Islet precursor cell (in vitro differentiated cells): Measurements from ENCODE around the gene XAF1.
"Not testable (repeated sequence)": the region's sequence is repeated elsewhere in the genome, so short reads cannot be mapped to it uniquely, and the experiment has no call there.

ENCODE experiments used
- DNase-seq: peaks from one replicate; pipeline ENCODE4 v3.0.0-alpha.2; 2018

XAF1 gene

GRCh38 chr17:6755281-6755680 is 565 bp upstream of the XAF1 start:
- DNase-seq, result no peak

- no peak for DNase-seq
Observed at GRCh38 chr17:6756425-6757031, 682 bp downstream of the XAF1 start.

DNA sequence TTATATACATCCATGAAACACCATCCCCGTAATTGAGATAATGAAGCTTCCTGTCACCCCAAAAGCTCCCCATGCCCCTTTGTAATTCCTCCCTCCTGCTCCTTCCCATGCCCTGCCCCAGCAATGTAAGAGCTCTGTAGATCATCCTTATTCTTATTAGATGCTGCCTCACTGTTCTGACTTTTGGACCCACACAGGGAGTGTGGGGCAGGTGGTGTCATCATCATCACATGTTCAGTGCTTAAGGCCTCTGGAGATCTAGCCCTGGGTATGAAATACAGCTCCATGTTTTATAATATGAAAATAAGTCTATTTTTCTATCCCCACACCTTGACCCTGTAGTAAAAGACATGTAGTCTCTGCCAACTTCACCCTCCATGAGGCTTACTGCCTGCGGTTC is 1.9 kb downstream of the XAF1 start:
- DNase-seq, result no peak

- no peak for DNase-seq
Observed at GRCh38 chr17:6761779-6762178, 5.9 kb downstream of the XAF1 start.

- DNase-seq, result no peak
Observed at GRCh38 chr17:6768447-6768846, 12.6 kb downstream of the XAF1 start.

GRCh38 chr17:6772016-6772415 is 16.2 kb downstream of the XAF1 start:
- DNase-seq, result no peak

- DNase-seq, result not testable (repeated sequence)
Observed at GRCh38 chr17:6774906-6775305, 19.1 kb downstream of the XAF1 start.

DNA sequence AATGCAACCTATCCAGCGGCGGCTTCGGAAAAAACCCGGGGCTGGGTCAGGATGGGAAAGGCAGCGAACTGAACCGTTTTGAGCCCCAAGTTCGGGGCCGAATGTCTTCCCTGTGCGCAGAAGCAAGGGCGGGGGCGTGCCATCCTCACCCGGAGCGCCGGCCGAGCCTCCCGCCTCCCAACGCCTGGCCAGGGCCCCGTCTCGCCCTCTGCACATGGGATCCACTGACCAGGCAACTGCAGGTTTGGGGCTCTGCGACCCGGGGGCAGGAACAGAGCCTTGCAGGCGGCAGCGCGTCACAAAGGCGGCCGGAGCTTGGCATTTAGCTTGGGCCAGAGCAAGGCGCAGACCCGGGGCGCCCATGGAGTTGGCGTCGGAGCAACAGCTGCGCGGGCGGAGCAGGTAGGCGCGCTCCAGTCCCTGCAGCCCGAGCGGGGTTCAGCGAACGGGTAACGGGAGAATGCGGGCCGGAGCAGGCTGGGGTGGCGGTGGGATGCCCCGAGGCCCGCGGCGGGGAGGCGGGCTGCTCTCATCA is 20.1 kb downstream of the XAF1 start, which contains the start of gene FBXO39:
FBXO39 (plus strand) TSS at position 345 of the 535 bp plus-strand sequence. CDS start 3,654 bp downstream, outside the sequence.
- no peak for DNase-seq

DNA sequence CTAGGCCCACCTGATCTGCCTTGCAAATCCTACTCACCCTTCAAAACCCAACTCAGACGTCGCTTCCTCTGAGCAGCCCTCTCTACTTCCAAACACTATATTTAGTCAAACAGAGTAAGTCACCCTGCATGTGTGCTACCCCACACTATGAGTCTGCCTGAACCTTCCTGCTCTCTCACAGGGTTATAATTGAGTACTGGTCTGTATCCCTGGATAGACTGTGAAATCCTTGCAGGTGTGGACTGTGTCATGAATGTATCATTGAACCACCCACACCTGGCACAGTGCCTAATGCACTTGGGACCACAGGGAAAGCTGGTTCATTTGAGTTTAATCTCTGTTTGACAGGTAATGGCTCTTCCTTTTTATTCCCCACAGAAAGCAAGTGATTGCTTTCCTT is 23.6 kb downstream of the XAF1 start:
- no peak for DNase-seq

GRCh38 chr17:6780001-6780400 is 24.2 kb downstream of the XAF1 start:
- DNase-seq, result peak; percentile 80

GRCh38 chr17:6780886-6781285 is 25.0 kb downstream of the XAF1 start:
- DNase-seq, result no peak

DNA sequence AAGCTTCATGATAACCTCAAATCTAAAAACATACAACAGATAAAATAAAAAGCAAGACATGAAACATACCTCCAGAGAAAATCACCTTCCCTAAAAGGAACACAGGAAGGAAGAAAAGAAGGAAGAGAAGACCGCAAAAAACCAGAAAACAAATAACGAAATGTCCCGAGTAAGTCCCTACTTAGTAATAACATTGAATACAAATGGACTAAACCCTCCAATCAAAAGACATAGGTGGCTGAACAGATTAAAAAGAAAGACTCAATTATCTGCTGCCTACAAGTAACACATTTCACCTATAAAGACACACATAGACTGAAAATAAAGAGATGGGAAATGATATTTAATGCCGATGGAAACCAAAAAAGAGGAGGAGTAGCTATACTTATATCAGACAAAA is 26.4 kb downstream of the XAF1 start:
- DNase-seq, result no peak

GRCh38 chr17:6786618-6787017 is 30.8 kb downstream of the XAF1 start:
- no peak for DNase-seq

GRCh38 chr17:6787081-6787693 is 31.3 kb downstream of the XAF1 start:
- no peak for DNase-seq

DNA sequence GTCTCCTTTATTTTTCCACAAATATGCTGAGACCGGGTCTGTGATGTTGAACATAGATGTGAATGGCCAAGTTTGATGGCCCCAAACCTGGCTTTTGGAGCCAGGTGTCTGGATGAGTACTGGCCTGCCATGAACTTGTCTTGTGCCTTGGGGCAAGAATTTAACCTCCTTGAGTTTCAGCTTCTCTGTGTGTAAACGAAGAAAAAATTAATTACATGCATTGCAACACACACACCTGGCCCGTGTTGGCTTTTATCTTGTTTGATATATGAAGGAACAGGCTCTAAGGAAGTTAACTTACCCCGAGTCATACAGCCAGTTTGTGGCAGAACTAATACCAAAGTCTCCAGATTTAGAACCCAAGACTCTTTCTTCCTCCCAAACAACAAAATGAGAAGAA is 33.3 kb downstream of the XAF1 start:
- no peak for DNase-seq

DNA sequence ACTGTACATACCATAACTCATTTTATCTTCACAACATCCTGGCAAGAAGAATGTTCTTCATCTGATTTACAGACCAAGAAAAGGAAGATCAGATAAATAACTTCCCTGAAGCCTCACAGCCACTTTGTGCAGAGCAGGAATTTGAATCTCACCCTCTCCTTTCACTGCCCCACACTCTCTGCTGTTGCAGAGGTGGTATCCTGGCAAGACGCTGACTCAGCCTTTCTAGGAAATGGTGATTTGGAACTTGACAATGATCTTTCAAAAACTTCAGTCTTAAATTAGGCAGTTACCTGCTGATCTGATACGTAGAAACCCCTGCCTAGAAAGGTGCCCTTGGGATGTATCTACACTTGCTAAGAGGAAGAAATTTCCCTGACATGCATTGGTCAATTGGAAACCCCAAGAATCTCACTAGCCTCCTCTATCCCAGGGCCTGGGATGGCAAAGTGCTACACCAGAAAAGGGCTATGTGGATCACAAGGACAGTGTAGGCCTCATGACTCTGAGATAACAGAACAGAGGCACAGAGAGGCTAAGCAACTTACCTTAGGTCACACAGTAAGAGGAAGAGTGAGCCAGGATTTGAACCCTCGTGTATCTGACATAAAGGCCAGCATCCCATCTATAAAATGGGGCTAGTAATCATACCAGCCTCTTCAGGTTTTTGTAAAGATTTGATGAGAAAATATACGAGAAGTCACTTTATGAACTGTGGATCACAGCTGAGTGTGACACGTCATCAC is 38.1 kb downstream of the XAF1 start:
- DNase-seq, result peak; percentile 55

DNA sequence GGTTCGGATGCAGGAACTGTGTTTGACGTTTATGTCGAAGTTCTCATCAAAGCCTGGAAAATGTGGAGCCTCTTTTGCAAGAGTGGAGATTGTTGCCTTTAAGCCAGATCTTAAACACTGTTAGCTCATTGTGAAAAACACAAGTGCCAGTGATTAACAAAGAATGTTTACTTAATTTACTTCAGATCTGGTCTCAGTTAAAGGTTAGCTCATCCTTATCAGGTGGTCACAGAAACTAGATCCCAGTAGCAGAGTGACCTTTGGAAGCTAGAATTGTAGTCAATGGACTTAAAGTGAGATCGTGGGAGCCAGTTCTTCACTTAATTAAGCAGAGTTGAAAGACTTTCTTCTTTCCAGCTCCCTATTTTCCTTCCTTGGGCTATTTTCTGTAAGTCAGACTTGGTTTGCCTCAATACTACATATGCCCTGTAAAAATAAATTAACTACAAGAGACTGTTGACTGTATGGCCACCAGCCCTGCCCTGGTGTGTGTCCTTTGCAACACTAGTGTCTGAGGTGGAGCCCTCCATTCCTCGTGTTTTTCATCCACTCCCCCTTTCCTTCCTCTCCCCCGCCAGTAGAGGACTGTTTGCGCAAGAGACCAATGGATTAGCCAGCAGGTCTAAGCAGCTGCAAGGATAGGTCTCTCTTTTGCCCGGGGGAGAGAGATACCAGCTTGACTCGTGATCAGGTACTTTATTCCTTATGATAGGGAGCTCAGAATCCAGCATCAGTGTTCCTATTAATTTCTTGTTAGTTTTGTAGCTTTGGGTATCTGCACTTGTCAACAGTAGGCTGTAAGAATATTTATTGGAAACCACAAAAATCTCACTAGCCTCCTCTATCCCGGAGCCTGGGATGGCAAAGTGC is 40.4 kb downstream of the XAF1 start:
- no peak for DNase-seq

DNA sequence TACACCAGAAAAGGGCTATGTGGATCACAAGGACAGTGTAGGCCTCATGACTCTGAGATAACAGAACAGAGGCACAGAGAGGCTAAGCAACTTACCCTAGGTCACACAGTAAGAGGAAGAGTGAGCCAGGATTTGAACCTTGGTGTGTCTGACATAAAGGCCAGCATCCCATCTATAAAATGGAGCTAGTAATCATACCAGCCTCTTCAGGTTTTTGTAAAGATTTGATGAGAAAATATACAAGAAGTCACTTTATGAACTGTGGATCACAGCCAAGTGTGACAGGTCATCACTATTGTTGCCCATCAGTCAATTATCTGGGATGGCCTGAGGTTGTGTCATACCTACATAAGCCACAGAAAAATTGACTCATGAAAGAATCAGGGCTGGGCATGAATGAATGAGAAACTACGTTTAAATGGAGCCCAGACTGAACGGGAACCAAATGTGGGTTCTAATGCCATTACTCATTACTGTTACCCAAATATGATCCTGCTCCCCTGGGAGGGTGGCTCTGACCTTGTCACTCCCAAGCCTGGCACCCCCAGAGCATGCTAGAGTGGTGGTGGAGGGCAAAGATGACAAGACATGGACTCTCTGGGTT is 41.1 kb downstream of the XAF1 start:
- no peak for DNase-seq

DNA sequence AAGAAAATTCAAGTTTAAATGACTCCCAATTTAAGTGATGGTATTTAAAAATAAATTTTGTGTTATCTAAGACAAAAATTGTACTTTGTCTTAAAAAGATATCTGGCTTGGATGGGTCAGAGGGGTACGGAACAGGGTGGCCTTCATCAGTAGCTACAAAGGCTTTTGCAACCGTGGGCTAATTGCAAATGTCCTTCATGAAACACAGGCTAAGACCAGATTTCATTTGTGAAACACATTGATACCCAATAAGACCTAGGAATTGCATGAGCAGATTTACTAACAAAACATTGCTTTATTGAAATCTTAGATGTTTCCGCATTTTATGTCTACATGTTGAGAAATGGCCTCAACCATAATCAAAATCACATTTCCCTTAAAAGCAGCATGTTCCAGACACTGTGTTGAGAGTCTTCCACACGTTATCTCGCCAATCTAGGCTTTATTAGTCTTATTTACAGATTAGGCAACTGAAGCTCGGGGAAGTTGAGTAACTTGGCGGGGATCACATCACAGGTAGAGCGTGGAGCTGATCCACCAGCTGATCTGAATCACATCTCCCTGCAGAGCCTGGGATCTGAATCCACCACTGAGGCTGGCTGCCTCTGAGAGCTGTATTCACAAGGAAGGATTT is 42.0 kb downstream of the XAF1 start:
- no peak for DNase-seq

GRCh38 chr17:6799738-6800137 is 43.9 kb downstream of the XAF1 start:
- no peak for DNase-seq

DNA sequence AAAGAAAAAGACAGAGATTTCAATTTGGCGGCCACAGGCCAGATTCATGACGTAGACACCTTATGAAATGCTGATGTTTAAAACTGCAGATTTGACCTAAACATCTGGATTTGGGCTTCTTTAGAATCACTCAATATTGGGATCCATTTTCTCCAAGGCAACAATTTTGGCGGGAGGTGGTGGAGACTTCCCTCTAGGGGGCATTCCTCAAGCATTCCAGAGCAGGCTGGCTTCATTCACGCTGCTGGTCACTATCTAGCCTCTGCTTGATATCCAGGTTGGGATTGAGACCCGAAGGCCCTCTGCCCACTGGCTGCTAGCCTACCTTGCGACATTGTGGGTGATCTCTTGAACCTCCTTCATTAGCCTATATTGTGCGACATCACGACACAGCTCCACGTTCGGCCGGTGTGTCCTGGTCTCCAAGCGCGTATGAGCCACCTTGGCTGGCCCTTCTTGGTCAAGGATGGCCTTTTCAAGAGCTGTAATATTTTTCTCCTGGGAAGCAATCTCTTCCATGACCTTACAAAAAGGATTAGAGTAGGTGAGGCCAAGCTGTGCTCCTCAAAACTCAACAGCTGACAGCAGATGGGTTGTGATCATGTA is 44.7 kb downstream of the XAF1 start:
- DNase-seq, result no peak

GRCh38 chr17:6811510-6811909 is 55.7 kb downstream of the XAF1 start:
- no peak for DNase-seq
